Loucy (cell line): ENCODE measurements around the gene GPC5.

Experiments
- EZH2phosphoT487 ChIP-seq: fragments of 200-600 bp; IDR thresholded peaks from 2 replicates; pipeline ENCODE4 v1.6.1; 2018; ENCODE audit warnings: antibody characterized with exemption, mild to moderate bottlenecking, moderate library complexity, borderline replicate concordance
- TF ChIP-seq, protein P1 (sequence below): fragments of 200-600 bp; sonication (generic); conservative IDR thresholded peaks from 2 replicates; pipeline ENCODE4 v1.5.1; 2014; ENCODE audit warnings: mild to moderate bottlenecking, antibody characterized with exemption, low read length

GRCh38 chr13:92694047-92694446, 1295.6 kb downstream of the GPC5 start:
- TF ChIP-seq, protein P1, sequence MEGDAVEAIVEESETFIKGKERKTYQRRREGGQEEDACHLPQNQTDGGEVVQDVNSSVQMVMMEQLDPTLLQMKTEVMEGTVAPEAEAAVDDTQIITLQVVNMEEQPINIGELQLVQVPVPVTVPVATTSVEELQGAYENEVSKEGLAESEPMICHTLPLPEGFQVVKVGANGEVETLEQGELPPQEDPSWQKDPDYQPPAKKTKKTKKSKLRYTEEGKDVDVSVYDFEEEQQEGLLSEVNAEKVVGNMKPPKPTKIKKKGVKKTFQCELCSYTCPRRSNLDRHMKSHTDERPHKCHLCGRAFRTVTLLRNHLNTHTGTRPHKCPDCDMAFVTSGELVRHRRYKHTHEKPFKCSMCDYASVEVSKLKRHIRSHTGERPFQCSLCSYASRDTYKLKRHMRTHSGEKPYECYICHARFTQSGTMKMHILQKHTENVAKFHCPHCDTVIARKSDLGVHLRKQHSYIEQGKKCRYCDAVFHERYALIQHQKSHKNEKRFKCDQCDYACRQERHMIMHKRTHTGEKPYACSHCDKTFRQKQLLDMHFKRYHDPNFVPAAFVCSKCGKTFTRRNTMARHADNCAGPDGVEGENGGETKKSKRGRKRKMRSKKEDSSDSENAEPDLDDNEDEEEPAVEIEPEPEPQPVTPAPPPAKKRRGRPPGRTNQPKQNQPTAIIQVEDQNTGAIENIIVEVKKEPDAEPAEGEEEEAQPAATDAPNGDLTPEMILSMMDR: no peak
- no peak for TF ChIP-seq EZH2phosphoT487
